Tibial artery (tissue), 4 donors: ENCODE measurements around the gene G6PD.

Source experiments
- DNase-seq, 2 donors: peaks; one replicate each; pipeline ENCODE4 v3.0.0-alpha.2; 2019
- H3K27ac ChIP-seq, 2 donors: fragments of 200-600 bp; sonication (generic) in 1 of 2; 1 replicate in 1 of 2; 2 replicates in 1 of 2; pipeline ENCODE4 v1.5.1; 2018 to 2019; ENCODE audit warnings: mild to moderate bottlenecking in 1 of 2
- H3K27me3 ChIP-seq, 2 donors: fragments of 200-600 bp; sonication (generic) in 1 of 2; one replicate each; pipeline versions ENCODE4 v1.5.1 to v1.6.0; 2016 to 2019
- H3K36me3 ChIP-seq, 3 donors: fragments of 200-600 bp; sonication (generic) in 2 of 3; one replicate each; pipeline ENCODE4 v1.5.1; 2016 to 2019; ENCODE audit warnings: mild to moderate bottlenecking in 2 of 3
- H3K4me1 ChIP-seq, 4 donors: fragments of 200-600 bp; sonication (generic) in 2 of 4; 1 replicate in 3 of 4; 2 replicates in 1 of 4; pipeline ENCODE4 v1.5.1; 2016 to 2019
- H3K4me3 ChIP-seq, 2 donors: fragments of 200-600 bp; sonication (generic) in 1 of 2; 1 replicate in 1 of 2; 2 replicates in 1 of 2; pipeline ENCODE4 v1.5.1; 2018 to 2019; ENCODE audit warnings: mild to moderate bottlenecking in 2 of 2
- H3K9me3 ChIP-seq, 3 donors: fragments of 200-600 bp; sonication (generic) in 1 of 3; one replicate each; pipeline ENCODE4 v1.5.1; 2016 to 2019
- CTCF ChIP-seq, 2 experiments: fragments of 200-600 bp in 1 of 2; fragments of 450-650 bp in 1 of 2; IDR thresholded peaks; one replicate each; pipeline ENCODE4 v1.5.1; 2017 to 2019; ENCODE audit warnings: antibody characterized with exemption in 2 of 2, mild to moderate bottlenecking in 1 of 2, moderate library complexity in 1 of 2
- intact Hi-C: fragments of 100-400 bp; cut with DNase I; formaldehyde crosslinking; loops from one replicate; pipeline ENCODE4 v1.15.0; 2023; ENCODE audit warnings: low total_unique reads

Gene G6PD

GRCh38 chrX:154513716-154514115 is 32.9 kb downstream of the G6PD start:
- TF ChIP-seq CTCF (IDR thresholded peaks at IDR 0.05) = no peak
- H3K27me3 ChIP-seq = no peaks in the 10 kb centered on the region
- peaks cover 0 to 8% (median 0%) of the 10 kb centered on the region in 3 donors for H3K9me3 ChIP-seq
- H3K4me1 ChIP-seq = peaks cover 0 to 19% (median 0%) of the 10 kb centered on the region in 4 donors
- intact Hi-C loops = no loop called here
- no peak overlapping the region for H3K4me3 ChIP-seq
- H3K36me3 ChIP-seq = peaks cover 0 to 25% (median 8%) of the 10 kb centered on the region in 3 donors
- DNase-seq = no peak
- H3K27ac ChIP-seq = no peak overlapping the region

GRCh38 chrX:154512879-154513553 is 33.6 kb downstream of the G6PD start:
- DNase-seq = no peak
- Histone ChIP-seq H3K4me3 (no peak overlapping the region), H3K4me1 (peaks cover 0 to 19% (median 0%) of the 10 kb centered on the region in 4 donors), H3K27me3 (no peaks in the 10 kb centered on the region), H3K36me3 (peaks cover 0 to 31% (median 14%) of the 10 kb centered on the region in 3 donors), H3K9me3 (peaks cover 0 to 8% (median 0%) of the 10 kb centered on the region in 3 donors), H3K27ac (no peak overlapping the region)
- intact Hi-C loops = no loop called here
- no peak for TF ChIP-seq CTCF (IDR thresholded peaks at IDR 0.05)

- H3K4me1 ChIP-seq = peaks cover 0 to 8% (median 0%) of the 10 kb centered on the region in 4 donors
- TF ChIP-seq CTCF (IDR thresholded peaks at IDR 0.05) = no peak
- no peaks in the 10 kb centered on the region for H3K27me3 ChIP-seq
- no peak overlapping the region for H3K27ac ChIP-seq
- H3K9me3 ChIP-seq = peaks cover 0 to 8% (median 0%) of the 10 kb centered on the region in 3 donors
- no peak overlapping the region for H3K4me3 ChIP-seq
- no peak for DNase-seq
- intact Hi-C loops = no loop called here
- peaks cover 0 to 43% (median 26%) of the 10 kb centered on the region in 3 donors for H3K36me3 ChIP-seq
Measured at GRCh38 chrX:154511761-154512160, 34.9 kb downstream of the G6PD start.

- peaks cover 0 to 58% (median 42%) of the 10 kb centered on the region in 3 donors for H3K36me3 ChIP-seq
- intact Hi-C loops = no loop called here
- no peak overlapping the region for H3K4me3 ChIP-seq
Measured at GRCh38 chrX:154509455-154509854, 37.2 kb downstream of the G6PD start.

GRCh38 chrX:154508384-154508745 is 38.3 kb downstream of the G6PD start:
- DNase-seq = no peak
- H3K36me3 ChIP-seq = peaks cover 0 to 58% (median 42%) of the 10 kb centered on the region in 3 donors
- no peak overlapping the region for H3K4me3 ChIP-seq
- H3K27ac ChIP-seq = no peak overlapping the region
- no peaks in the 10 kb centered on the region for H3K4me1 ChIP-seq
- H3K27me3 ChIP-seq = no peaks in the 10 kb centered on the region
- peaks cover 0 to 8% (median 0%) of the 10 kb centered on the region in 3 donors for H3K9me3 ChIP-seq
- TF ChIP-seq CTCF (IDR thresholded peaks at IDR 0.05) = no peak
- intact Hi-C loops = no loop called here

More at GRCh38 chrX:154509455-154509854, 37.2 kb downstream of the G6PD start:
- Histone ChIP-seq H3K4me1 (no peaks in the 10 kb centered on the region), H3K27me3 (no peaks in the 10 kb centered on the region), H3K27ac (no peak overlapping the region), H3K9me3 (peaks cover 0 to 8% (median 0%) of the 10 kb centered on the region in 3 donors)
- TF ChIP-seq CTCF (IDR thresholded peaks at IDR 0.05) = no peak
- DNase-seq = no peak
